ENCODE results near the gene CLIP4.

- no peak for TF ChIP-seq CTCF (IDR thresholded peaks at IDR 0.05)
- TF ChIP-seq, protein P1, sequence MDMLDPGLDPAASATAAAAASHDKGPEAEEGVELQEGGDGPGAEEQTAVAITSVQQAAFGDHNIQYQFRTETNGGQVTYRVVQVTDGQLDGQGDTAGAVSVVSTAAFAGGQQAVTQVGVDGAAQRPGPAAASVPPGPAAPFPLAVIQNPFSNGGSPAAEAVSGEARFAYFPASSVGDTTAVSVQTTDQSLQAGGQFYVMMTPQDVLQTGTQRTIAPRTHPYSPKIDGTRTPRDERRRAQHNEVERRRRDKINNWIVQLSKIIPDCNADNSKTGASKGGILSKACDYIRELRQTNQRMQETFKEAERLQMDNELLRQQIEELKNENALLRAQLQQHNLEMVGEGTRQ (CRISPR knock-in tag; IDR thresholded peaks at IDR 0.05), result no peak
- no peak for TF ChIP-seq ATF1 (CRISPR knock-in tag; IDR thresholded peaks at IDR 0.05)
- no peak for TF ChIP-seq SP1 (CRISPR knock-in tag; conservative IDR thresholded peaks at IDR 0.05)
- TF ChIP-seq, protein P2, sequence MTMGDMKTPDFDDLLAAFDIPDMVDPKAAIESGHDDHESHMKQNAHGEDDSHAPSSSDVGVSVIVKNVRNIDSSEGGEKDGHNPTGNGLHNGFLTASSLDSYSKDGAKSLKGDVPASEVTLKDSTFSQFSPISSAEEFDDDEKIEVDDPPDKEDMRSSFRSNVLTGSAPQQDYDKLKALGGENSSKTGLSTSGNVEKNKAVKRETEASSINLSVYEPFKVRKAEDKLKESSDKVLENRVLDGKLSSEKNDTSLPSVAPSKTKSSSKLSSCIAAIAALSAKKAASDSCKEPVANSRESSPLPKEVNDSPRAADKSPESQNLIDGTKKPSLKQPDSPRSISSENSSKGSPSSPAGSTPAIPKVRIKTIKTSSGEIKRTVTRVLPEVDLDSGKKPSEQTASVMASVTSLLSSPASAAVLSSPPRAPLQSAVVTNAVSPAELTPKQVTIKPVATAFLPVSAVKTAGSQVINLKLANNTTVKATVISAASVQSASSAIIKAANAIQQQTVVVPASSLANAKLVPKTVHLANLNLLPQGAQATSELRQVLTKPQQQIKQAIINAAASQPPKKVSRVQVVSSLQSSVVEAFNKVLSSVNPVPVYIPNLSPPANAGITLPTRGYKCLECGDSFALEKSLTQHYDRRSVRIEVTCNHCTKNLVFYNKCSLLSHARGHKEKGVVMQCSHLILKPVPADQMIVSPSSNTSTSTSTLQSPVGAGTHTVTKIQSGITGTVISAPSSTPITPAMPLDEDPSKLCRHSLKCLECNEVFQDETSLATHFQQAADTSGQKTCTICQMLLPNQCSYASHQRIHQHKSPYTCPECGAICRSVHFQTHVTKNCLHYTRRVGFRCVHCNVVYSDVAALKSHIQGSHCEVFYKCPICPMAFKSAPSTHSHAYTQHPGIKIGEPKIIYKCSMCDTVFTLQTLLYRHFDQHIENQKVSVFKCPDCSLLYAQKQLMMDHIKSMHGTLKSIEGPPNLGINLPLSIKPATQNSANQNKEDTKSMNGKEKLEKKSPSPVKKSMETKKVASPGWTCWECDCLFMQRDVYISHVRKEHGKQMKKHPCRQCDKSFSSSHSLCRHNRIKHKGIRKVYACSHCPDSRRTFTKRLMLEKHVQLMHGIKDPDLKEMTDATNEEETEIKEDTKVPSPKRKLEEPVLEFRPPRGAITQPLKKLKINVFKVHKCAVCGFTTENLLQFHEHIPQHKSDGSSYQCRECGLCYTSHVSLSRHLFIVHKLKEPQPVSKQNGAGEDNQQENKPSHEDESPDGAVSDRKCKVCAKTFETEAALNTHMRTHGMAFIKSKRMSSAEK (CRISPR knock-in tag; IDR thresholded peaks at IDR 0.05; ENCODE audit: borderline replicate concordance), result no peak
- no peak for TF ChIP-seq CREB1 (CRISPR knock-in tag; IDR thresholded peaks at IDR 0.05)
- TF ChIP-seq, protein P3, sequence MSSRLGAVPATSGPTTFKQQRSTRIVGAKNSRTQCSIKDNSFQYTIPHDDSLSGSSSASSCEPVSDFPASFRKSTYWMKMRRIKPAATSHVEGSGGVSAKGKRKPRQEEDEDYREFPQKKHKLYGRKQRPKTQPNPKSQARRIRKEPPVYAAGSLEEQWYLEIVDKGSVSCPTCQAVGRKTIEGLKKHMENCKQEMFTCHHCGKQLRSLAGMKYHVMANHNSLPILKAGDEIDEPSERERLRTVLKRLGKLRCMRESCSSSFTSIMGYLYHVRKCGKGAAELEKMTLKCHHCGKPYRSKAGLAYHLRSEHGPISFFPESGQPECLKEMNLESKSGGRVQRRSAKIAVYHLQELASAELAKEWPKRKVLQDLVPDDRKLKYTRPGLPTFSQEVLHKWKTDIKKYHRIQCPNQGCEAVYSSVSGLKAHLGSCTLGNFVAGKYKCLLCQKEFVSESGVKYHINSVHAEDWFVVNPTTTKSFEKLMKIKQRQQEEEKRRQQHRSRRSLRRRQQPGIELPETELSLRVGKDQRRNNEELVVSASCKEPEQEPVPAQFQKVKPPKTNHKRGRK (CRISPR knock-in tag; IDR thresholded peaks at IDR 0.05; ENCODE audit: borderline replicate concordance), result no peak
- TF ChIP-seq, protein P4, sequence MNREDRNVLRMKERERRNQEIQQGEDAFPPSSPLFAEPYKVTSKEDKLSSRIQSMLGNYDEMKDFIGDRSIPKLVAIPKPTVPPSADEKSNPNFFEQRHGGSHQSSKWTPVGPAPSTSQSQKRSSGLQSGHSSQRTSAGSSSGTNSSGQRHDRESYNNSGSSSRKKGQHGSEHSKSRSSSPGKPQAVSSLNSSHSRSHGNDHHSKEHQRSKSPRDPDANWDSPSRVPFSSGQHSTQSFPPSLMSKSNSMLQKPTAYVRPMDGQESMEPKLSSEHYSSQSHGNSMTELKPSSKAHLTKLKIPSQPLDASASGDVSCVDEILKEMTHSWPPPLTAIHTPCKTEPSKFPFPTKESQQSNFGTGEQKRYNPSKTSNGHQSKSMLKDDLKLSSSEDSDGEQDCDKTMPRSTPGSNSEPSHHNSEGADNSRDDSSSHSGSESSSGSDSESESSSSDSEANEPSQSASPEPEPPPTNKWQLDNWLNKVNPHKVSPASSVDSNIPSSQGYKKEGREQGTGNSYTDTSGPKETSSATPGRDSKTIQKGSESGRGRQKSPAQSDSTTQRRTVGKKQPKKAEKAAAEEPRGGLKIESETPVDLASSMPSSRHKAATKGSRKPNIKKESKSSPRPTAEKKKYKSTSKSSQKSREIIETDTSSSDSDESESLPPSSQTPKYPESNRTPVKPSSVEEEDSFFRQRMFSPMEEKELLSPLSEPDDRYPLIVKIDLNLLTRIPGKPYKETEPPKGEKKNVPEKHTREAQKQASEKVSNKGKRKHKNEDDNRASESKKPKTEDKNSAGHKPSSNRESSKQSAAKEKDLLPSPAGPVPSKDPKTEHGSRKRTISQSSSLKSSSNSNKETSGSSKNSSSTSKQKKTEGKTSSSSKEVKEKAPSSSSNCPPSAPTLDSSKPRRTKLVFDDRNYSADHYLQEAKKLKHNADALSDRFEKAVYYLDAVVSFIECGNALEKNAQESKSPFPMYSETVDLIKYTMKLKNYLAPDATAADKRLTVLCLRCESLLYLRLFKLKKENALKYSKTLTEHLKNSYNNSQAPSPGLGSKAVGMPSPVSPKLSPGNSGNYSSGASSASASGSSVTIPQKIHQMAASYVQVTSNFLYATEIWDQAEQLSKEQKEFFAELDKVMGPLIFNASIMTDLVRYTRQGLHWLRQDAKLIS (CRISPR knock-in tag; IDR thresholded peaks at IDR 0.05; ENCODE audit: borderline replicate concordance), result no peak
- no peak for TF ChIP-seq RELA (CRISPR knock-in tag; IDR thresholded peaks at IDR 0.05; ENCODE audit: borderline replicate concordance)
- TF ChIP-seq ZNF219 (CRISPR knock-in tag; IDR thresholded peaks at IDR 0.05; ENCODE audit: borderline replicate concordance), result no peak
- TF ChIP-seq E2F4 (CRISPR knock-in tag; IDR thresholded peaks at IDR 0.05; ENCODE audit: borderline replicate concordance, low read depth), result no peak
- TF ChIP-seq, protein P5, sequence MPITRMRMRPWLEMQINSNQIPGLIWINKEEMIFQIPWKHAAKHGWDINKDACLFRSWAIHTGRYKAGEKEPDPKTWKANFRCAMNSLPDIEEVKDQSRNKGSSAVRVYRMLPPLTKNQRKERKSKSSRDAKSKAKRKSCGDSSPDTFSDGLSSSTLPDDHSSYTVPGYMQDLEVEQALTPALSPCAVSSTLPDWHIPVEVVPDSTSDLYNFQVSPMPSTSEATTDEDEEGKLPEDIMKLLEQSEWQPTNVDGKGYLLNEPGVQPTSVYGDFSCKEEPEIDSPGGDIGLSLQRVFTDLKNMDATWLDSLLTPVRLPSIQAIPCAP (CRISPR knock-in tag; IDR thresholded peaks at IDR 0.05), result no peak
- TF ChIP-seq GABPB1 (CRISPR knock-in tag; IDR thresholded peaks at IDR 0.05), result no peak
- no peak for TF ChIP-seq SMAD3 (CRISPR knock-in tag; IDR thresholded peaks at IDR 0.05; ENCODE audit: borderline replicate concordance)
These were observed 77.9 kb downstream of the CLIP4 start for GRCh38 chr2:29193111-29193510.
